Measurements from ENCODE around the gene SRSF9.

Gene SRSF9

GRCh38 chr12:120483621-120484020 lies 14.1 kb upstream of the SRSF9 start:
- no peak for DNase-seq (ENCODE audit: low read depth in 2 of 2)

DNA sequence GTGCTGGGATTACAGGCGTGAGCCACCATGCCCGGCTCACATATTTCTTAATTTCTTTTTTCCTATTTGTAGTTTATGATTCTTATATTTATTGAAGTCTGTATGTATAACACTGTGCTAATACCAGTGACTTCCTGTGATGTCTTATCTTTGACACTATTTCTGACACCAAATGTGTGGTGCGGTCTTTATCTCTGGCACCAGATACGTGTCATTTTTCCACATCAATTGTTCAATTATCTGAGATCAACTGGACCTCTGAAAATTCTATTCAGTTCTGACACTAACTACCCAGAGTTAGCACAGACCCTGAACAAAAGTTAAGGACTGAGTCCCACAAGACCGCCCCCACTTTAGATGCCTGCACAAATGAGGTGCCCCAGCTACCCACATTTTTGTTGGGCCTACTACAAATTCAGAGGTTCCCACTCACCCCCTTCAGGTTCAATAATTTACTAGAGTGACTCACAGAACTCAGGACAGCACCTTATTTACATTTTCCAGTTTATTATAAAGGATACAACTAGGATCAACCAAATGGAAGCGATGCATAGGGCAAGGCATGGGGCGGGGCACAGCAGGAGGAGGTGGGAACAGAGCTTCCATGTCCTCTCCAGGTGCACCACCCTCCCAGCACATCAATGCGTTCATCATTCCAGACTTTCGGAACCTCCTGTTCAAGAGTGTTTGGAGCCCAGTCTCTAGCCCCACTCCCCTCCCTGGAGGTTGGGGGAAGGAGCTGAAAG lies 11.6 kb upstream of the SRSF9 start:
- no peak for DNase-seq (ENCODE audit: low read depth in 2 of 2)

GRCh38 chr12:120480211-120480610 lies 10.7 kb upstream of the SRSF9 start:
- DNase-seq (ENCODE audit: low read depth in 2 of 2): no peak

DNA sequence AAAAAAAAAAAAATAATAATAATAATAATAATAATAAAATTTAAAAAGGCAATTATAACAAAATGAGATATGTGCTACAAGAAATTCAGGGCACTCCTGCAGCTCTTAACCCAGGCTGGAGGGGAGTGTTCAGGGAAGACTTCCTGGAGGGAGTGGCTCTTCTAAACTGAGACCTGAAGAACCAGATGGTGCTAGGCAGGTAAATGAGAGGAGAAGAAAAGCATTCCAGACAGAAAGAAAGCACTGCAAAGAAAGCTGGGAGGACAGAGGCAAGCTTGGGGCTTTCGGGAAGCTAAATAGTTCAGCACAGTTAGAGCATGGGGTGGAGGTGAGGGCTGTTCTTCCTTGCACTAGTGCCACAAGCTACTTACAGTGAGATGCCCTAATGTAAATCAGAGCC lies 9.9 kb upstream of the SRSF9 start:
- DNase-seq (ENCODE audit: low read depth in 2 of 2): no peak

GRCh38 chr12:120475643-120476042 lies 6.1 kb upstream of the SRSF9 start:
- no peak for DNase-seq (ENCODE audit: low read depth in 2 of 2)

DNA sequence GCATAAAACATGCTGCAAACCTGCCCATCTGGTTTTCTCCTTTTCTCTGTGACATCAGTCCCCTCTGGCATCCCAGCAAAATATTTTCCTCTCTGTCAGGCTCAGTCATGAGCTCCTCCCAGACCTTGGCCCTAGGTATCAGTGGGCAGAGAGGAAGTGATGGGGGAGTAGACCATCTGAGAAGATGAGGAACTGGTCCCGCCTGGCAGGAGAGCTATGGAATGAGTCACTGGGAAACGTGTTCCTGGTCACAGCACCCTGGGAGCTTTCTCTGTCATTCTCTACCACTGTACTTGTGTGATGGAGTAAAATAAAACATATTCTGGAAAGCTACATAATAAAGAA lies 5.0 kb upstream of the SRSF9 start:
- no peak for DNase-seq (ENCODE audit: low read depth in 2 of 2)

DNA sequence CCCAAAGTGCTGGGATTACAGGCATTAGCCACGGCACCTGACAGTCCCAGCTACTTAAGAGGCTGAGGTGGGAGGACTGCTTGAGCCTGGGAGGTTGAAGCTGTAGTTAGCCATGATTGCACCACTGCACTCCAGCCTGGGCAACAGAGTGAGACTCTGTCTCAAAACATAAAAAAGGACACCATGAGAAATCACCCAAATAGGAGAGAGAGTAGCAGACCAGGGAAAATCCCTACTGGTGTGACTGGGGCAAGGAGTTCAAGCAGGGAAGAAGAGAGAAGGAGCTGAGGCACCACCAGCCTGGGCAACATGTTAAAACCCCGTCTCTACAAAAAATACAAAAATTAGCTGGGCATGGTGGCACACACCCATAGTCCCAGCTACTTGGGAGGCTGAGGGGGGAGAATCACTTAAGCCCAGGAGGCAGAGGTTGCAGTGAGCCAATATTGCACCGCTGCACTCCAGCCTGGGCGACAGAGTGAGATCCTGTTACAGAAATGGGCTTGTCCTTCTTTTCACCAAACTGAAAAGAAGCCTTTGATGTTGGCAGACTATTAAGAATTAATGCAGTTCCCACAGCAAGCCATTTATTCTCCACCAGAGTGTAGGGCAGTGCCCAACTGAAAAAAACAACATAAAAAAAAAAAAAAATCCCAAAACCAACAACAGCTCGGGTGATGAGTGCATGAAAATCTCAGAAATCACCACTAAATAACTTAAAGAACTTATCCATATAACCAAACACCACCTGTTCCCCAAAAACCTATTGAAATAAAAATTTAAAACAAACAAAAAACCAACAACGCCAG lies 4.5 kb upstream of the SRSF9 start:
- no peak for DNase-seq (ENCODE audit: low read depth in 2 of 2)

DNA sequence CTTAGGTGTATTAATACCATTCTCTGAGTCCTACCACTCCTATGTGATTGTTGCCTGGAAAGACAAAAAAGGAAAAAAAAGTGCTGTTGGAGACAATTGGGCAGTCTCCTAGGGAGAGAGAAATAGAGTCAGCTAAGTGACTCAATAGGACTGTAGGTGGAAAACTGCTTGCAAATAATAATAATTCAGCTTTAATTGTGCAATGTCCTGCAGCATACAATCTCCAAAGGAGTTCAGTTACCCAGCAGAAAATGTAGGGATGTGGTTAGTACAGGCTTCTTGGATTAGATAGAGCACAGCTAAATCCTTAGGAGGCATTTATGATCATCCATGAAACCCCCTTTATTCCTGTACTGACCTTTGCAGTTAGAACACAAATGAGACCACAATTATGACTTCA lies 3.0 kb upstream of the SRSF9 start:
- no peak for DNase-seq (ENCODE audit: low read depth in 2 of 2)

DNA sequence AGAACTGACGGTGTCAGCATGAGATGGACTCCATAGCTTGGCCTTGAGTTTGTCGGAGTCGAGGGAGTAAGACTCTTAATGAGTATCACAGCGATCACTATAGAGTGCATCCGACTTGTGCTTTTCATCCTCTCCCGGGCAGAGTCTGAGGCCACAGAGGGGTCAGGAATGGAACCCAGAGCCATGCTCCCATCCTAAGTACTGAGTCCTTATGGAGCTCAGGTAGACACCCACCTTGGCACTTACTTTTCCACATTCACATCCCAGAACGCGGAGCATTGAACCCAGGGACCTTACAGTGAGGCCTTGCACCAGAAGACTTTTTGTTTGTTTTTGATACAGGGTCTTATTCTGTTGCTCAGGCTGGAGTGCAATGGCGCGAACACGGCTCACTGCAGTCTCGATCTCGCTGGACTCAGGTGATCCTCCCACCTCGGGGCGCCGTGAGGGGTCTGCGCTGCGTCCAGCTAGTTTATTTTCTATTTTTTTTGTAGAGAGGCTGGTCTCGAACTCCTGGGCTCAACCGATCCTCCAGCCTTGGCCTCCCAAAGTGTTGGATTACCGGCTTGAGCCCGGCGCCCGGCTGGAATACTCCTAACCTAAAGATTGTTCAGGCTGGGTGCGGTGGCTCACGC lies 719 bp upstream of the SRSF9 start:
- DNase-seq (ENCODE audit: low read depth in 2 of 2): no peak

- DNase-seq (ENCODE audit: low read depth in 2 of 2): peak in 1 of 2 donors; percentile 41
Measured at GRCh38 chr12:120468821-120469449, 613 bp downstream of the SRSF9 start.

DNA sequence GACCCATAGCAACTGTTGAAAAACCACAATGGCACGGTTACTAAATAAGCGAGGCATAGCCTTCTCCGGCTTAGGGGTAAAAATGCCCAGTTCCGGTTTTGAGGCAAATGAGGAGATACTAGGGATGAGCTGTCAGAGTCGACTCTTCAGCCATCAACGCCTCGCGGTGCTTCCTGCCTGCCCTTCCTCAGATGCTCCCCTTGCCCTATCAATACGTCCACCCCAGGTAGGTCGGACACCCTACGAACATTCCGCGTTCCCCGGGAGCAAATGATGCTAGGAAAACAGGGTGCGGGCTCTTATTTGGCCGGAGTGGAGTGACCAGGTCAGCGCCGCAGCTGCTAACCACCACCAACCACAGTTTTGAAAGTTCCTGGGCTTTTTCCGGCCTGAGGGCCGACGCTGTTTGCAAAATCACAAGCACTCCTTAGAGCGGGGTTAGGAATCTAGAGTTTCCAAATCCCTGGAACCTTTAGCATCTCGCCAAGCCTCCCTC lies 1.2 kb downstream of the SRSF9 start:
- no peak for DNase-seq (ENCODE audit: low read depth in 2 of 2)

DNA sequence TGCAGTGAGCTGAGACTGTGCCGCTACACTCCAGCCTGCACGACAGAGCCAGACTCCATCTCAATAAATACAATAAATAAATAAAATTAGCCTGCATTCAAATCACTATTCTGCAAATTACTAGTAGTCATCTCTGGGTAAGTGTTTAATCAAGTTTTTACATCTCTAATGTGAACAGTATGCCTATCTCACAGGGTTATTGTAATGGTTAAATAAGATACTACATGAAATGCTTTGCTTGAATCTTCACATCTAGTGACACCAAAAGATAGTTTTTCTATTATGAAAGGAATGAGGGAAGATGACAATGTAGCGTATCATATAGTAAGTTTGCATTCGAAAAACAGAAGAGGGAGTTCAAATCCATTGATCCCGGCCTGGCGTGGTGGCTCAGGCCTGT lies 2.1 kb downstream of the SRSF9 start:
- DNase-seq (ENCODE audit: low read depth in 2 of 2): no peak

- no peak for DNase-seq (ENCODE audit: low read depth in 2 of 2)
Measured at GRCh38 chr12:120466560-120467315, 2.8 kb downstream of the SRSF9 start.

GRCh38 chr12:120465756-120466155 lies 3.8 kb downstream of the SRSF9 start:
- DNase-seq (ENCODE audit: low read depth in 2 of 2): no peak

- no peak for DNase-seq (ENCODE audit: low read depth in 2 of 2)
Measured at GRCh38 chr12:120463712-120464111, 5.8 kb downstream of the SRSF9 start.

DNA sequence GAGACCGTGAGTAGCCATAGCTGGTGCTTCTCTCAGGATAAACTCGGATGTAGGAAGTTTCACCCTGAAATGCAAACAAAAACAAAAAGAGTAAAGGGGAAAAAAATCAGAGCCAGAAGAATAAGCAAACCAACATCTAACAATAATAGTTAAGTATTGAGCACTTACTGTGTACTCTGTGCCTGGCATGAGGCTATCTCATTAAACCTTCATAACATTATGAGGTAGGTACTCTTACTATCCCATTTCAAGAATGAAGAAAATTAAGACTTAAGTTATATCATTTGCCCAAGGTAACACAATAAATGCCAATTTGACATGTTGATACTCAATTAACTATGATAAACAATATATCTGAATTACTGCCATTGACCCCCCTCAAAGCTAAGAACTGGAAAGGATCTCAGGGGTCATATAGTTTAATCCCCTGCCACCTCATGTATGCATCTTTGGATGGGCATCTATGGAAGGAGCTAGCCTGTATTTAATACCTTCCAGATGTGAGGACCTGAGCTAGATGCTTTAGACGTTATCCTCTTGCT lies 7.4 kb downstream of the SRSF9 start:
- DNase-seq (ENCODE audit: low read depth in 2 of 2): no peak

DNA sequence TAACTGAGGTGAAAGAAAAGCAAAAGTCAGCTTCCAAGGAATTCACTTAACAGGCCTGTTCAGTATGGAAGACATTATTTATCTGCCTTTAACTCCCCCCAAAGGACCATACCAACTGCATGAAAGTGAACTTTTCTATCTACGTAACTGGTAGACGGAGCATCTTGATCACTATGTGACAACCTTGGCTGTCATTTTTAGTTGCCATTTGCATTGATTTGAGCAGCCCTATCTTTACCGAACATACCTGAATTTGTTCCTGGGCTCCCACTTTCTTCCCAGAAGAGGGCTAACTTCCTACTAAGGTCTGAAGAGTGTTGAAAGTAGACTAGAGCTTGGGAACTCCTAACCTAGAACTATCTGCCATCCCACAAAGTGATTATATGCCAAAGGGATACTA lies 9.4 kb downstream of the SRSF9 start:
- DNase-seq (ENCODE audit: low read depth in 2 of 2): no peak

- no peak for DNase-seq (ENCODE audit: low read depth in 2 of 2)
Measured at GRCh38 chr12:120457133-120457532, 12.4 kb downstream of the SRSF9 start.

GRCh38 chr12:120455302-120455701 lies 14.2 kb downstream of the SRSF9 start:
- DNase-seq (ENCODE audit: low read depth in 2 of 2): no peak

- DNase-seq (ENCODE audit: low read depth in 2 of 2): no peak
Measured at GRCh38 chr12:120453977-120454376, 15.6 kb downstream of the SRSF9 start.

DNA sequence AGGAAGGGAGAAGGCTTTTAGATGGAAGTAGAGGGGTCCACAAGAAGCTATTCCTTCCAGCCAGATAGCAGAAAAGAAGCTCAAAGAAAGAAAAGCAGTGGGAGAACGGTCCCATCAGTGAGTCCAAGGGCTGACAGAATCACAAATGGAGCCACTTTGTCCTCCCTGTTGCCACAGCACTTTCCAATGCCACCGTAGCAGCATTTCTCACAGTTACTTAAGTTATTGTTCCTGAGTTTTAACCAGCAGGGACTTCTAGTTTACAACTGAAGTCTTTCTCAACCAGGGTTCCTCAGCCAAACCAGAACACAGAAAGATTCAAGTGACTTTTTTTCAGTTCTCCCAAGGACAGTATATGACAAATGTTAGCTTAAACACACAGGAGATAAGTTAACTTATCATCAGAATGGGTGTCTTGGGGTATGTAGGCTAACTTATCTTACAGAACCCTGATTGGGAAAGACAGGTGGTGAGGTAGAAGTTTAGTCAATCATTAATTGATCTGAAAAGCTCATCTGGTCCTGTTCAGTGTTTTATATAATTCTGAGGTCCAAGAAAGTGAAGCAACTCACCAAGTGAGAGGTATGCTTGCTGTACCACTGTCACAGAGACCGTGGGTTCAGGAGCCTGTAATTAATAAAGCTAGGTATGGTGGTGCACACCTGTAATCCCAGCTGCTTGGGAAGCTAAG lies 16.3 kb downstream of the SRSF9 start:
- DNase-seq (ENCODE audit: low read depth in 2 of 2): no peak

Measured in stimulated activated CD4-positive, alpha-beta T cell treated with anti-CD3 and anti-CD28 coated beads, Interleukin-1b, Interleukin-23, amount 100 ng/mL, for 1 hour (primary cell).